PFSK-1 (cell line): ENCODE data around the gene RANBP10.

ENCODE experiments used
- FOXP2 ChIP-seq: optimal IDR thresholded peaks from 2 replicates; pipeline ENCODE3; 2011; ENCODE audit warnings: borderline replicate concordance, control low read depth, inconsistent platforms; ENCODE audit not compliant: insufficient read depth; ENCODE audit errors: extremely low read length, extremely low read depth
- POLR2AphosphoS5 ChIP-seq: IDR thresholded peaks from 2 replicates; pipeline ENCODE4 v1.6.1; 2012; ENCODE audit warnings: low read depth, mild to moderate bottlenecking, control low read depth, low read length, moderate library complexity
- REST ChIP-seq, 2 experiments: IDR thresholded peaks; 2 replicates each; pipeline versions ENCODE4 v1.6.1 to v1.8.0; 2011 to 2012; ENCODE audit warnings: low read depth in 2 of 2, low read length in 2 of 2, control low read depth in 1 of 2, inconsistent platforms in 1 of 2, mild to moderate bottlenecking in 1 of 2, moderate library complexity in 1 of 2; ENCODE audit not compliant: insufficient read depth in 1 of 2
- SIN3A ChIP-seq: IDR thresholded peaks from 2 replicates; pipeline ENCODE4 v1.6.1; 2012; ENCODE audit warnings: mild to moderate bottlenecking, low read length, moderate library complexity, borderline replicate concordance; ENCODE audit not compliant: insufficient read depth
- TAF1 ChIP-seq: IDR thresholded peaks from 2 replicates; pipeline ENCODE4 v1.6.1; 2012; ENCODE audit warnings: low read length, control low read depth, borderline replicate concordance; ENCODE audit not compliant: insufficient read depth

Gene RANBP10

GRCh38 chr16:67811899-67812298, 5.5 kb upstream of the RANBP10 start:
- TF ChIP-seq REST (IDR thresholded peaks at IDR 0.05; ENCODE audit: insufficient read depth in 1 of 2, low read depth in 2 of 2, low read length in 2 of 2) (no peak), SIN3A (no peak), POLR2AphosphoS5 (no peak), TAF1 (no peak), FOXP2 (no peak)

GRCh38 chr16:67807148-67807682, 855 bp upstream of the RANBP10 start:
- TF ChIP-seq TAF1 (no peak), SIN3A (no peak), POLR2AphosphoS5 (no peak), FOXP2 (no peak), REST (IDR thresholded peaks at IDR 0.05; ENCODE audit: insufficient read depth in 1 of 2, low read depth in 2 of 2, low read length in 2 of 2) (no peak)

GRCh38 chr16:67805718-67806427, 487 bp downstream of the RANBP10 start:
- TF ChIP-seq REST (IDR thresholded peaks at IDR 0.05; ENCODE audit: insufficient read depth in 1 of 2, low read depth in 2 of 2, low read length in 2 of 2) (no peak), TAF1 (no peak), FOXP2 (no peak), SIN3A (no peak), POLR2AphosphoS5 (no peak)

GRCh38 chr16:67804853-67805542, 1.4 kb downstream of the RANBP10 start:
- TF ChIP-seq REST (IDR thresholded peaks at IDR 0.05; ENCODE audit: insufficient read depth in 1 of 2, low read depth in 2 of 2, low read length in 2 of 2) (no peak), TAF1 (no peak), FOXP2 (no peak), SIN3A (no peak), POLR2AphosphoS5 (no peak)
